OCI-LY1 (cell line): ENCODE results near the gene TIMP2.

Experiments used
- EZH2 ChIP-seq: fragments of 200-600 bp; sonication (generic), shearing (Covaris generic); IDR thresholded peaks from 2 replicates; pipeline ENCODE4 v1.8.0; 2017; ENCODE audit warnings: borderline replicate concordance, mixed run types, mild to moderate bottlenecking, antibody characterized with exemption, low read length, moderate library complexity, mixed read lengths
- TF ChIP-seq, protein P1 (sequence below): fragments of 200-600 bp; sonication (generic), shearing (Covaris generic); IDR thresholded peaks from 2 replicates; pipeline ENCODE4 v1.5.1; 2017; ENCODE audit warnings: mild to moderate bottlenecking, antibody characterized with exemption, low read length, moderate library complexity, mixed read lengths

DNA sequence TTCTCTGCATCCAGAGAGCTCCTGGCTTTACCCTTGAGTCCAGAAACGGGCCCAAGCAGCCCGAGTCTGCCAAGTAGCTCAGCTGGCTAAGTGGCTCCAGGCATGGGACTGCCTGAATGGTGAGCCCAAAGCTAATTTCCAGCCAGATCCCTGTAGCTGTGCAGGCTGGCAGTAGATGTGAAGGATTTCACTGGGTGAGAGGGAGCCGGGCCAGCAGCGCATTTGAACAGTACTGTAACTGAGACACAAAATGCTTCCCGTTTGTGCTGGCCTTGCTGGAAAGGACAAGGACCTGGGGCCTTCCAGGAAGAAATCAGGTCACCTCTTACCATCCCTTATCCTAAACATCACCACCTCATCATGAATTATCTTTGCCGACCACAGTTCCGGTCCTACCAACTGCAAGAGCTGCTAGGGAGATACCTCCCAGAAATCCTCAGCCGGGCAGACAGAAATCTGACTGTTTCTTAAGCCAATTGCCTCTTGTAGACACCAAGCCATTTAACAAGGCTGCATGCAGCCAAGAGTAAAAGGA lies 3.7 kb downstream of the TIMP2 start:
- TF ChIP-seq, protein P1, sequence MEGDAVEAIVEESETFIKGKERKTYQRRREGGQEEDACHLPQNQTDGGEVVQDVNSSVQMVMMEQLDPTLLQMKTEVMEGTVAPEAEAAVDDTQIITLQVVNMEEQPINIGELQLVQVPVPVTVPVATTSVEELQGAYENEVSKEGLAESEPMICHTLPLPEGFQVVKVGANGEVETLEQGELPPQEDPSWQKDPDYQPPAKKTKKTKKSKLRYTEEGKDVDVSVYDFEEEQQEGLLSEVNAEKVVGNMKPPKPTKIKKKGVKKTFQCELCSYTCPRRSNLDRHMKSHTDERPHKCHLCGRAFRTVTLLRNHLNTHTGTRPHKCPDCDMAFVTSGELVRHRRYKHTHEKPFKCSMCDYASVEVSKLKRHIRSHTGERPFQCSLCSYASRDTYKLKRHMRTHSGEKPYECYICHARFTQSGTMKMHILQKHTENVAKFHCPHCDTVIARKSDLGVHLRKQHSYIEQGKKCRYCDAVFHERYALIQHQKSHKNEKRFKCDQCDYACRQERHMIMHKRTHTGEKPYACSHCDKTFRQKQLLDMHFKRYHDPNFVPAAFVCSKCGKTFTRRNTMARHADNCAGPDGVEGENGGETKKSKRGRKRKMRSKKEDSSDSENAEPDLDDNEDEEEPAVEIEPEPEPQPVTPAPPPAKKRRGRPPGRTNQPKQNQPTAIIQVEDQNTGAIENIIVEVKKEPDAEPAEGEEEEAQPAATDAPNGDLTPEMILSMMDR = no peak
- no peak for TF ChIP-seq EZH2
